Stimulated activated CD4-positive, alpha-beta T cell treated with anti-CD3 and anti-CD28 coated beads, Interleukin-4, amount 100 ng/mL, for 24 hours (primary cell): ENCODE results near the gene SYNE4.
"Not testable (repeated sequence)": the region's sequence is repeated elsewhere in the genome, so short reads cannot be mapped to it uniquely, and the experiment has no call there.

Source experiments
- DNase-seq: peaks from one replicate; pipeline ENCODE4 v3.0.0-alpha.2; 2020

Gene SYNE4

GRCh38 chr19:36008336-36008978 lies at the start of gene SYNE4:
Gene SYNE4, minus strand, starts transcription at chr19:36008813. Its CDS starts 132 bp downstream, at chr19:36008681.
- no peak for DNase-seq

- DNase-seq: peak; percentile 95
Observed at GRCh38 chr19:36054733-36055686, 46.4 kb upstream of the SYNE4 start, which contains the start of gene WDR62. Gene WDR62, plus strand, starts transcription at chr19:36054897. Its CDS starts 75 bp downstream, at chr19:36054972.

GRCh38 chr19:36054119-36054732 lies 45.6 kb upstream of the SYNE4 start, which contains the start of gene THAP8:
Gene THAP8, minus strand, starts transcription at chr19:36054285. Its CDS starts 68 bp downstream, at chr19:36054217.
- peak; percentile 100 for DNase-seq

- no peak for DNase-seq
Observed at GRCh38 chr19:36051637-36052036, 43.0 kb upstream of the SYNE4 start.

GRCh38 chr19:36051236-36051635 lies 42.6 kb upstream of the SYNE4 start:
- no peak for DNase-seq

GRCh38 chr19:36049080-36049698 lies 40.6 kb upstream of the SYNE4 start:
- DNase-seq: no peak

GRCh38 chr19:36047835-36048234 lies 39.2 kb upstream of the SYNE4 start:
- DNase-seq: no peak

GRCh38 chr19:36046443-36047050 lies 37.9 kb upstream of the SYNE4 start:
- DNase-seq: no peak

GRCh38 chr19:36043952-36044351 lies 35.3 kb upstream of the SYNE4 start:
- DNase-seq: no peak

- DNase-seq: no peak
Observed at GRCh38 chr19:36041831-36042230, 33.2 kb upstream of the SYNE4 start.

GRCh38 chr19:36041092-36041491 lies 32.5 kb upstream of the SYNE4 start:
- not testable (repeated sequence) for DNase-seq

GRCh38 chr19:36040495-36040894 lies 31.9 kb upstream of the SYNE4 start:
- no peak for DNase-seq

GRCh38 chr19:36032251-36033104 lies 23.9 kb upstream of the SYNE4 start, which contains the start of gene CLIP3:
Gene CLIP3, minus strand, starts transcription at chr19:36032873. Its CDS starts 516 bp downstream, at chr19:36032357.
- peak; percentile 24 for DNase-seq

GRCh38 chr19:36031308-36031707 lies 22.7 kb upstream of the SYNE4 start:
- no peak for DNase-seq

- no peak for DNase-seq
Observed at GRCh38 chr19:36030264-36031148, 21.9 kb upstream of the SYNE4 start.

GRCh38 chr19:36028313-36029041 lies 19.9 kb upstream of the SYNE4 start:
- no peak for DNase-seq

- no peak for DNase-seq
Observed at GRCh38 chr19:36027696-36028095, 19.1 kb upstream of the SYNE4 start.

GRCh38 chr19:36026091-36026876 lies 17.7 kb upstream of the SYNE4 start:
- DNase-seq: no peak

GRCh38 chr19:36025541-36025940 lies 16.9 kb upstream of the SYNE4 start:
- no peak for DNase-seq
